HEK293 (cell line): ENCODE results near the gene IL17RC.

Source experiments
- AEBP2 ChIP-seq: fragments of 450-650 bp; formaldehyde crosslinking; IDR thresholded peaks from 2 replicates; pipeline ENCODE4 v1.5.1; 2016; ENCODE audit warnings: missing biosample characterization, missing genetic modification characterization, borderline replicate concordance
- ELK4 ChIP-seq: IDR thresholded peaks from 2 replicates; pipeline ENCODE4 v1.6.1; 2011; ENCODE audit warnings: mild to moderate bottlenecking, low read depth, low read length, borderline replicate concordance
- GLI4 ChIP-seq: fragments of 450-650 bp; formaldehyde crosslinking; IDR thresholded peaks from 2 replicates; pipeline ENCODE4 v1.5.1; 2016; ENCODE audit warnings: missing biosample characterization, missing genetic modification characterization
- GLIS1 ChIP-seq: fragments of 450-650 bp; formaldehyde crosslinking; IDR thresholded peaks from 2 replicates; pipeline ENCODE4 v1.5.1; 2016; ENCODE audit warnings: missing biosample characterization, missing genetic modification characterization
- GLIS2 ChIP-seq: fragments of 450-650 bp; formaldehyde crosslinking; IDR thresholded peaks from 2 replicates; pipeline ENCODE4 v1.5.1; 2016; ENCODE audit warnings: missing biosample characterization, missing genetic modification characterization
- HOXD13 ChIP-seq: sonication (generic); formaldehyde crosslinking; IDR thresholded peaks from 2 replicates; pipeline ENCODE4 v1.8.0; 2022; ENCODE audit warnings: missing genetic modification reagents, borderline replicate concordance
- KLF8 ChIP-seq: fragments of 450-650 bp; formaldehyde crosslinking; IDR thresholded peaks from 2 replicates; pipeline ENCODE4 v1.5.1; 2016; ENCODE audit warnings: missing biosample characterization, missing genetic modification characterization
- RBAK ChIP-seq: fragments of 450-650 bp; formaldehyde crosslinking; IDR thresholded peaks from 2 replicates; pipeline ENCODE4 v1.5.1; 2016; ENCODE audit warnings: missing biosample characterization, missing genetic modification characterization
- SP3 ChIP-seq: fragments of 450-650 bp; formaldehyde crosslinking; IDR thresholded peaks from 2 replicates; pipeline ENCODE4 v1.5.1; 2016; ENCODE audit warnings: missing biosample characterization, missing genetic modification characterization
- ZBTB7A ChIP-seq: fragments of 450-650 bp; formaldehyde crosslinking; IDR thresholded peaks from 2 replicates; pipeline ENCODE4 v1.5.1; 2016; ENCODE audit warnings: low read depth, missing biosample characterization, missing genetic modification characterization
- ZNF16 ChIP-seq: fragments of 450-650 bp; formaldehyde crosslinking; IDR thresholded peaks from 2 replicates; pipeline ENCODE4 v1.5.1; 2016; ENCODE audit warnings: low read depth, missing biosample characterization, missing genetic modification characterization
- ZNF169 ChIP-seq: fragments of 450-650 bp; formaldehyde crosslinking; IDR thresholded peaks from 2 replicates; pipeline ENCODE4 v1.5.1; 2016; ENCODE audit warnings: missing biosample characterization, missing genetic modification characterization
- ZNF202 ChIP-seq: fragments of 450-650 bp; formaldehyde crosslinking; IDR thresholded peaks from 2 replicates; pipeline ENCODE4 v1.5.1; 2016; ENCODE audit warnings: missing biosample characterization, missing genetic modification characterization, borderline replicate concordance
- ZNF24 ChIP-seq: fragments of 450-650 bp; formaldehyde crosslinking; IDR thresholded peaks from 2 replicates; pipeline ENCODE4 v1.5.1; 2016; ENCODE audit warnings: missing biosample characterization, missing genetic modification characterization
- ZNF292 ChIP-seq: fragments of 450-650 bp; formaldehyde crosslinking; IDR thresholded peaks from 2 replicates; pipeline ENCODE4 v1.5.1; 2016; ENCODE audit warnings: low read depth, missing biosample characterization, missing genetic modification characterization, borderline replicate concordance
- ZNF302 ChIP-seq: fragments of 450-650 bp; formaldehyde crosslinking; IDR thresholded peaks from 2 replicates; pipeline ENCODE4 v1.5.1; 2016; ENCODE audit warnings: missing biosample characterization, missing genetic modification characterization, low read depth
- ZNF416 ChIP-seq: fragments of 450-650 bp; formaldehyde crosslinking; IDR thresholded peaks from 2 replicates; pipeline ENCODE4 v1.5.1; 2016; ENCODE audit warnings: missing biosample characterization, missing genetic modification characterization
- ZNF513 ChIP-seq: fragments of 450-650 bp; IDR thresholded peaks from 2 replicates; pipeline ENCODE4 v1.5.1; 2018; ENCODE audit warnings: missing biosample characterization, missing genetic modification characterization
- ZNF521 ChIP-seq: fragments of 450-650 bp; formaldehyde crosslinking; IDR thresholded peaks from 2 replicates; pipeline ENCODE4 v1.5.1; 2017; ENCODE audit warnings: missing biosample characterization, mild to moderate bottlenecking, missing genetic modification characterization
- ZNF623 ChIP-seq: fragments of 450-650 bp; formaldehyde crosslinking; IDR thresholded peaks from 2 replicates; pipeline ENCODE4 v1.5.1; 2016; ENCODE audit warnings: missing biosample characterization, missing genetic modification characterization
- ZNF707 ChIP-seq: fragments of 450-650 bp; formaldehyde crosslinking; IDR thresholded peaks from 2 replicates; pipeline ENCODE4 v1.5.1; 2016; ENCODE audit warnings: missing biosample characterization, missing genetic modification characterization
- ZNF837 ChIP-seq: fragments of 450-650 bp; formaldehyde crosslinking; IDR thresholded peaks from 2 replicates; pipeline ENCODE4 v1.5.1; 2016; ENCODE audit warnings: missing biosample characterization, missing genetic modification characterization
- ZSCAN4 ChIP-seq: fragments of 450-650 bp; formaldehyde crosslinking; IDR thresholded peaks from 2 replicates; pipeline ENCODE4 v1.5.1; 2017; ENCODE audit warnings: missing biosample characterization, missing genetic modification characterization
- ZXDB ChIP-seq: fragments of 450-650 bp; formaldehyde crosslinking; IDR thresholded peaks from 2 replicates; pipeline ENCODE4 v1.5.1; 2016; ENCODE audit warnings: missing biosample characterization, missing genetic modification characterization
- TF ChIP-seq, protein P1 (sequence below): fragments of 450-650 bp; IDR thresholded peaks from 2 replicates; pipeline ENCODE4 v1.5.1; 2018; ENCODE audit warnings: missing biosample characterization, mild to moderate bottlenecking, missing genetic modification characterization
- TF ChIP-seq, protein P2 (sequence below): fragments of 450-650 bp; formaldehyde crosslinking; IDR thresholded peaks from 2 replicates; pipeline ENCODE4 v1.5.1; 2016; ENCODE audit warnings: missing biosample characterization, missing genetic modification characterization
- TF ChIP-seq, protein P3 (sequence below): fragments of 450-650 bp; formaldehyde crosslinking; IDR thresholded peaks from 2 replicates; pipeline ENCODE4 v1.5.1; 2016; ENCODE audit warnings: missing biosample characterization, missing genetic modification characterization
- TF ChIP-seq, protein P4 (sequence below): fragments of 450-650 bp; formaldehyde crosslinking; IDR thresholded peaks from 2 replicates; pipeline ENCODE4 v1.5.1; 2016; ENCODE audit warnings: missing biosample characterization, missing genetic modification characterization

IL17RC gene

DNA sequence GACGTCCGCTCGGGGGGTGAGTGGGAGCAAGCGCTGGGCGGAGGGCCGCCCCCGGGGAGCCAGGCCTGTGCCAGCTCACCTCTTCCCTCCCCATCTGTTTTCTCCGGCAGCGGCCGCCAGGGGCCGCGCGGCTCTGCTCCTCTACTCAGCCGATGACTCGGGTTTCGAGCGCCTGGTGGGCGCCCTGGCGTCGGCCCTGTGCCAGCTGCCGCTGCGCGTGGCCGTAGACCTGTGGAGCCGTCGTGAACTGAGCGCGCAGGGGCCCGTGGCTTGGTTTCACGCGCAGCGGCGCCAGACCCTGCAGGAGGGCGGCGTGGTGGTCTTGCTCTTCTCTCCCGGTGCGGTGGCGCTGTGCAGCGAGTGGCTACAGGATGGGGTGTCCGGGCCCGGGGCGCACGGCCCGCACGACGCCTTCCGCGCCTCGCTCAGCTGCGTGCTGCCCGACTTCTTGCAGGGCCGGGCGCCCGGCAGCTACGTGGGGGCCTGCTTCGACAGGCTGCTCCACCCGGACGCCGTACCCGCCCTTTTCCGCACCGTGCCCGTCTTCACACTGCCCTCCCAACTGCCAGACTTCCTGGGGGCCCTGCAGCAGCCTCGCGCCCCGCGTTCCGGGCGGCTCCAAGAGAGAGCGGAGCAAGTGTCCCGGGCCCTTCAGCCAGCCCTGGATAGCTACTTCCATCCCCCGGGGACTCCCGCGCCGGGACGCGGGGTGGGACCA, 16.1 kb downstream of the IL17RC start (continued):
- TF ChIP-seq ZNF302 (tag by site-specific recombination) (no peak), GLIS2 (no peak; the same call in 1 of the 2 replicates), ZNF521 (no peak), RBAK (tag by site-specific recombination) (no peak), ZXDB (tag by site-specific recombination) (peak; percentile 95), ZNF169 (tag by site-specific recombination) (0 out of 2 replicates have a peak, but pooled peaks have one; percentile 39), ZNF837 (tag by site-specific recombination) (peak; percentile 21; the same call in 1 of the 2 replicates), KLF8 (tag by site-specific recombination) (peak; percentile 68; the same call in 1 of the 2 replicates), GLI4 (tag by site-specific recombination) (no peak), ZNF623 (tag by site-specific recombination) (no peak), ZNF292 (tag by site-specific recombination) (no peak), SP3 (no peak), ZNF16 (tag by site-specific recombination) (no peak), ZSCAN4 (tag by site-specific recombination) (no peak), GLIS1 (tag by site-specific recombination) (peak; percentile 47; the same call in 1 of the 2 replicates), ELK4 (no peak), AEBP2 (tag by site-specific recombination) (no peak), ZNF707 (tag by site-specific recombination) (no peak), ZNF416 (tag by site-specific recombination) (no peak), HOXD13 (CRISPR knock-in tag) (no peak), ZBTB7A (tag by site-specific recombination) (peak; percentile 64; the same call in 1 of the 2 replicates), ZNF24 (tag by site-specific recombination) (peak; percentile 47; the same call in 1 of the 2 replicates), ZNF513 (no peak), ZNF202 (tag by site-specific recombination) (no peak)
- TF ChIP-seq, protein P1, sequence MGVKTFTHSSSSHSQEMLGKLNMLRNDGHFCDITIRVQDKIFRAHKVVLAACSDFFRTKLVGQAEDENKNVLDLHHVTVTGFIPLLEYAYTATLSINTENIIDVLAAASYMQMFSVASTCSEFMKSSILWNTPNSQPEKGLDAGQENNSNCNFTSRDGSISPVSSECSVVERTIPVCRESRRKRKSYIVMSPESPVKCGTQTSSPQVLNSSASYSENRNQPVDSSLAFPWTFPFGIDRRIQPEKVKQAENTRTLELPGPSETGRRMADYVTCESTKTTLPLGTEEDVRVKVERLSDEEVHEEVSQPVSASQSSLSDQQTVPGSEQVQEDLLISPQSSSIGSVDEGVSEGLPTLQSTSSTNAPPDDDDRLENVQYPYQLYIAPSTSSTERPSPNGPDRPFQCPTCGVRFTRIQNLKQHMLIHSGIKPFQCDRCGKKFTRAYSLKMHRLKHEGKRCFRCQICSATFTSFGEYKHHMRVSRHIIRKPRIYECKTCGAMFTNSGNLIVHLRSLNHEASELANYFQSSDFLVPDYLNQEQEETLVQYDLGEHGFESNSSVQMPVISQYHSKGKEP (tag by site-specific recombination), result no peak
- TF ChIP-seq, protein P2, sequence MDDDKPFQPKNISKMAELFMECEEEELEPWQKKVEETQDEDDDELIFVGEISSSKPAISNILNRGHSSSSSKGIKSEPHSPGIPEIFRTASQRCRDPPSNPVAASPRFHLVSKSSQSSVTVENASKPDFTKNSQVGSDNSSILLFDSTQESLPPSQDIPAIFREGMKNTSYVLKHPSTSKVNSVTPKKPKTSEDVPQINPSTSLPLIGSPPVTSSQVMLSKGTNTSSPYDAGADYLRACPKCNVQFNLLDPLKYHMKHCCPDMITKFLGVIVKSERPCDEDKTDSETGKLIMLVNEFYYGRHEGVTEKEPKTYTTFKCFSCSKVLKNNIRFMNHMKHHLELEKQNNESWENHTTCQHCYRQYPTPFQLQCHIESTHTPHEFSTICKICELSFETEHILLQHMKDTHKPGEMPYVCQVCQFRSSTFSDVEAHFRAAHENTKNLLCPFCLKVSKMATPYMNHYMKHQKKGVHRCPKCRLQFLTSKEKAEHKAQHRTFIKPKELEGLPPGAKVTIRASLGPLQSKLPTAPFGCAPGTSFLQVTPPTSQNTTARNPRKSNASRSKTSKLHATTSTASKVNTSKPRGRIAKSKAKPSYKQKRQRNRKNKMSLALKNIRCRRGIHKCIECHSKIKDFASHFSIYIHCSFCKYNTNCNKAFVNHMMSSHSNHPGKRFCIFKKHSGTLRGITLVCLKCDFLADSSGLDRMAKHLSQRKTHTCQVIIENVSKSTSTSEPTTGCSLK, result no peak
- TF ChIP-seq, protein P3, sequence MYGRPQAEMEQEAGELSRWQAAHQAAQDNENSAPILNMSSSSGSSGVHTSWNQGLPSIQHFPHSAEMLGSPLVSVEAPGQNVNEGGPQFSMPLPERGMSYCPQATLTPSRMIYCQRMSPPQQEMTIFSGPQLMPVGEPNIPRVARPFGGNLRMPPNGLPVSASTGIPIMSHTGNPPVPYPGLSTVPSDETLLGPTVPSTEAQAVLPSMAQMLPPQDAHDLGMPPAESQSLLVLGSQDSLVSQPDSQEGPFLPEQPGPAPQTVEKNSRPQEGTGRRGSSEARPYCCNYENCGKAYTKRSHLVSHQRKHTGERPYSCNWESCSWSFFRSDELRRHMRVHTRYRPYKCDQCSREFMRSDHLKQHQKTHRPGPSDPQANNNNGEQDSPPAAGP (tag by site-specific recombination), result peak; percentile 88; the same call in 1 of the 2 replicates
- TF ChIP-seq, protein P4, sequence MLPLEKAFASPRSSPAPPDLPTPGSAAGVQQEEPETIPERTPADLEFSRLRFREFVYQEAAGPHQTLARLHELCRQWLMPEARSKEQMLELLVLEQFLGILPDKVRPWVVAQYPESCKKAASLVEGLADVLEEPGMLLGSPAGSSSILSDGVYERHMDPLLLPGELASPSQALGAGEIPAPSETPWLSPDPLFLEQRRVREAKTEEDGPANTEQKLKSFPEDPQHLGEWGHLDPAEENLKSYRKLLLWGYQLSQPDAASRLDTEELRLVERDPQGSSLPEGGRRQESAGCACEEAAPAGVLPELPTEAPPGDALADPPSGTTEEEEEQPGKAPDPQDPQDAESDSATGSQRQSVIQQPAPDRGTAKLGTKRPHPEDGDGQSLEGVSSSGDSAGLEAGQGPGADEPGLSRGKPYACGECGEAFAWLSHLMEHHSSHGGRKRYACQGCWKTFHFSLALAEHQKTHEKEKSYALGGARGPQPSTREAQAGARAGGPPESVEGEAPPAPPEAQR, result no peak
